Naive thymus-derived CD8-positive, alpha-beta T cell (primary cell): ENCODE results near the gene UBAC2. TPM values are rescaled to one million over a fixed set of nuclear protein-coding genes. Genes with fewer than 3 reads are reported as not detected.

Source experiments
- ATAC-seq, 2 donors: fragments of 150-1000 bp; cut with Tn5 transposase in 1 of 2; sonication (Bioruptor Pico), chemical (Tn5 transposase) in 1 of 2; 1 replicate in 1 of 2; 2 replicates in 1 of 2; pipeline ENCODE4 v1.10.0; 2021; ENCODE audit warnings: mild to moderate bottlenecking in 2 of 2, moderate library complexity in 2 of 2
- POLR2A ChIA-PET: fragments of 350-600 bp; sonication (Branson Sonifier 250); formaldehyde crosslinking; loops from one replicate; lab custom pipeline; 2021; ENCODE audit warnings: antibody characterized with exemption; lab: Charles Lee
- DNase-seq, 10 donors: peaks; one replicate each; pipeline versions ENCODE4 v3.0.0 to v3.0.0-alpha.2; 2020 to 2022
- H3K27ac Mint-ChIP-seq, 10 donors: one replicate each; pipeline ENCODE4 v1.8.0; 2020 to 2022; ENCODE audit warnings: mild to moderate bottlenecking in 10 of 10, mixed read lengths in 10 of 10, moderate library complexity in 4 of 10, inconsistent platforms in 1 of 10
- H3K27me3 Mint-ChIP-seq, 5 donors: one replicate each; pipeline ENCODE4 v1.8.0; 2021 to 2022; ENCODE audit warnings: mixed read lengths in 5 of 5
- H3K36me3 Mint-ChIP-seq, 3 donors: one replicate each; pipeline ENCODE4 v1.8.0; 2020 to 2022; ENCODE audit warnings: mixed read lengths in 3 of 3, mild to moderate bottlenecking in 2 of 3, inconsistent platforms in 1 of 3
- H3K4me1 Mint-ChIP-seq, 4 donors: one replicate each; pipeline ENCODE4 v1.8.0; 2021 to 2022; ENCODE audit warnings: mixed read lengths in 4 of 4
- H3K4me3 Mint-ChIP-seq, 10 donors: one replicate each; pipeline ENCODE4 v1.8.0; 2020 to 2022; ENCODE audit warnings: mild to moderate bottlenecking in 10 of 10, mixed read lengths in 10 of 10, moderate library complexity in 6 of 10, inconsistent platforms in 1 of 10
- H3K9me3 Mint-ChIP-seq, 9 donors: one replicate each; pipeline ENCODE4 v1.8.0; 2020 to 2022; ENCODE audit warnings: mixed read lengths in 9 of 9, mild to moderate bottlenecking in 3 of 9, inconsistent platforms in 1 of 9, moderate library complexity in 1 of 9
- polyA plus RNA-seq, 3 donors: library from polyadenylated mRNA; unstranded; fragments of 300-500 nt; fragmentation: Illumina TruSeq; gene quantifications; one replicate each; pipeline ENCODE4 v1.2.3, GENCODE V29; 2021
- total RNA-seq, 8 experiments: library from RNA in 2 of 8; stranded (reverse) in 2 of 8; gene quantifications; one replicate each; pipeline ENCODE4 v1.2.3 and lab custom pipeline; 2021 to 2026

The UBAC2 gene
- total and polyA plus RNA-seq, 5 experiments from 2014 or later: 105 to 178 (median 160) TPM

GRCh38 chr13:99379856-99380801, 179.5 kb downstream of the UBAC2 start:
- peak overlapping the region; percentile 96 to 100 (median 98) for H3K27ac Mint-ChIP-seq
- H3K4me1 Mint-ChIP-seq: peaks cover 52 to 97% (median 91%) of the 10 kb centered on the region in 4 donors
- peaks cover 0 to 29% (median 22%) of the 10 kb centered on the region in 3 donors for H3K36me3 Mint-ChIP-seq

DNA sequence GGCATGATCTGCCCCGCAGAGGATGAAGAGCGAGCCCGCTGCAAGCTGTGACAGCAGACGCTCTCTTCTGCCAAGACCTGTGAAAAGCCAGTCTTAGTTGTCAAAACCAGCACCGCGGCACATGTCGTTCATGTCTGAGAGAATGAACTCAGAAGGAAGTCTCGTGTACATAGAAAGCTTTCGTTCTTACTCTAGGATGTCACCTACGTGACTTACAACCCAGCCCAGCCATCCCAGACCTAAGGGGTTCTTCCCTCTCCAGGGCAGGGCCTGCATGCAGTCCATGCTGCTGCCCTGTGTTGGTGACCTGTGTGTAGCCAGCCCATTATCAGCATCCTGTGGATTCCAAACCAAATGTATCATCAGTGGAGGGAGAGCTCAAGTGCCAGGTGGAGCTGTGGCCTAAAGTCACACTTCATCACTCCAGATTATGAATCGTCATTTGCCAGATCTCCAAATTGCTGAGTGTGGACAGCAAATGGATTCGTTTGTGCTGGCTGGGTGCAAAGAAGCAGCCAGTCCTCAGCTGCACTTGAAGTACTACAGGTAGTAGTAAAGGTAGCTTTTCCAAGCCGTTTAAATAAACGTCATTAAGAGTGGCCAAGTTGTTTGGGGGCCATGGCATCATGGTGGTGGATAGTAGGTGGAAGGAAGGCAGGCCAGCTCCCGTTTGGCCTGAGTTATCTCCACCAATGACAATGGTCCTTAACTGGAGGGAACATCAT, 180.4 kb downstream of the UBAC2 start:
- peak overlapping the region; percentile 20 to 84 (median 76) for H3K4me3 Mint-ChIP-seq
- POLR2A ChIA-PET: interaction anchor here (0.8 to 8.5 kb wide), 15 partner anchors 8 to 295 kb away, joined by 3 to 138 read pairs (median 6); no protein-coding TSS in a partner anchor

More at GRCh38 chr13:99379856-99380801, 179.5 kb downstream of the UBAC2 start:
- POLR2A ChIA-PET: interaction anchor here (0.9 to 8.5 kb wide), 11 partner anchors 7 to 294 kb away, joined by 3 to 138 read pairs (median 6); no protein-coding TSS in a partner anchor
- DNase-seq (no peak), ATAC-seq (no peak)
- Mint-ChIP-seq H3K27me3 (no peaks in the 10 kb centered on the region), H3K4me3 (peak overlapping the region in 8 of 10 donors; percentile 5 to 84 (median 74)), H3K9me3 (no peaks in the 10 kb centered on the region)

GRCh38 chr13:99381766-99382165, 181.1 kb downstream of the UBAC2 start:
- POLR2A ChIA-PET: interaction anchor here (0.8 to 8.5 kb wide), 11 partner anchors 9 to 115 kb away, joined by 3 to 138 read pairs (median 7); no protein-coding TSS in a partner anchor
- ATAC-seq (no peak), DNase-seq (no peak)
- Mint-ChIP-seq H3K27ac (peak overlapping the region; percentile 96 to 100 (median 98)), H3K9me3 (no peaks in the 10 kb centered on the region), H3K27me3 (no peaks in the 10 kb centered on the region), H3K36me3 (peaks cover 0 to 35% (median 22%) of the 10 kb centered on the region in 3 donors), H3K4me1 (peaks cover 45 to 97% (median 91%) of the 10 kb centered on the region in 4 donors), H3K4me3 (peak overlapping the region in 9 of 10 donors; percentile 26 to 84 (median 75))

More for the DNA sequence above, 180.4 kb downstream of the UBAC2 start:
- no peaks in the 10 kb centered on the region for H3K27me3 Mint-ChIP-seq
- H3K9me3 Mint-ChIP-seq: no peaks in the 10 kb centered on the region
- peak overlapping the region; percentile 96 to 100 (median 98) for H3K27ac Mint-ChIP-seq
- peaks cover 49 to 97% (median 91%) of the 10 kb centered on the region in 4 donors for H3K4me1 Mint-ChIP-seq
- peak in 6 of 10 donors; percentile 53 to 67 (median 60) for DNase-seq
- H3K36me3 Mint-ChIP-seq: peaks cover 0 to 35% (median 23%) of the 10 kb centered on the region in 3 donors
- ATAC-seq: peak; percentile 26 to 36

- H3K36me3 Mint-ChIP-seq: peaks cover 4 to 32% (median 20%) of the 10 kb centered on the region in 3 donors
- peak overlapping the region; percentile 2 to 84 (median 75) for H3K4me3 Mint-ChIP-seq
- DNase-seq: peak in 8 of 10 donors; percentile 31 to 70 (median 61)
- POLR2A ChIA-PET: interaction anchor here (0.8 to 8.5 kb wide), 20 partner anchors 9 to 180 kb away, joined by 3 to 138 read pairs (median 7); partner anchors contain the start of gene GPR183
- no peaks in the 10 kb centered on the region for H3K9me3 Mint-ChIP-seq
- peaks cover 46 to 97% (median 91%) of the 10 kb centered on the region in 4 donors for H3K4me1 Mint-ChIP-seq
- H3K27me3 Mint-ChIP-seq: no peaks in the 10 kb centered on the region
- ATAC-seq: peak; percentile 34 to 44
- peak overlapping the region; percentile 96 to 100 (median 98) for H3K27ac Mint-ChIP-seq
Observed at GRCh38 chr13:99382428-99383133, 181.9 kb downstream of the UBAC2 start.

DNA sequence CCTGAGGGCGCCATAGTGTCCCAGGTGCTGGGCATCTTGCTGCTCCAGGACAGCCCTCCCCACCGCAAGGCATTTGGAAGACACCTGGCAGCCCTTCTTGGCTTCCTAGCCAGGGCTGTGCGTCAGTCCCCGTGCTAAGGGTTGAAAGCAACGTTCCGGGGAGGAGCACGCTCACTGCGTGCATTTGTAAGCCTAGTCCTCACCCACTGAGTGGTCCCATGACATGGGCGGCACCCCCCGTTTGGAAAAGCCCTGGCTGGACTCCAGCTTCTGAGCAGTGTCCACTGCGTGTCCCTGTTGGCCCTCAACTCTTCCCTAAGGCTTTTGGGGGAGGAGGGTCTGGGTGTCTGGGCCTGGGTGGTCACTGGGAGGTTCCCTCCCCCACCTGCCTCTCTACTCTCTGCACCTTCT, 182.9 kb downstream of the UBAC2 start:
- Mint-ChIP-seq H3K36me3 (peaks cover 4 to 25% (median 13%) of the 10 kb centered on the region in 3 donors), H3K4me1 (peaks cover 49 to 99% (median 95%) of the 10 kb centered on the region in 4 donors), H3K27me3 (no peaks in the 10 kb centered on the region), H3K27ac (peak overlapping the region; percentile 96 to 100 (median 98)), H3K4me3 (peak overlapping the region; percentile 2 to 84 (median 75)), H3K9me3 (no peaks in the 10 kb centered on the region)
- POLR2A ChIA-PET: interaction anchor here (0.8 to 8.5 kb wide), 16 partner anchors 10 to 181 kb away, joined by 3 to 138 read pairs (median 8); partner anchors contain the start of gene GPR183
- ATAC-seq: peak; percentile 7 to 31
- DNase-seq: peak in 6 of 10 donors; percentile 31 to 52 (median 43)

DNA sequence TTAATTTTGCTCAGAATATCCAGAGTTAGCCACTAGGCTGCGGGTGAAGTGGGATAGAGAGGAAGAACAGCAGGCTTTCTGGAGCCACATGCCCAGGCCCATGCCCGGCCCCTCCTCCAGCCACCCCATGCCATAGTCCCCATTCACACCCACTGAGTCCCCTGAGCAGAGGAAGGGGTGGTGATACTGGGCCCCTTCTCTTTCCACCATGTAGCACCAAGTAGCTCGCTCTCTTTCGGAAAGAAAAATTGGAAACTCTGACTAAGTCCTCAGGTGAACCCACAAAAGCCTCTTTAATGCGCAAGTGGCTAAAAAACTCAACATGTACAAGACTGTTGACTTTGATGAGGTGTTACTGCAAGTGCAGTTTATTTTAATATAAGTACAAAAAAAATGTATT, 183.3 kb downstream of the UBAC2 start:
- DNase-seq: peak in 4 of 10 donors; percentile 22 to 59 (median 32)
- peak; percentile 36 to 46 for ATAC-seq
- Mint-ChIP-seq H3K4me1 (peaks cover 49 to 97% (median 95%) of the 10 kb centered on the region in 4 donors), H3K27me3 (no peaks in the 10 kb centered on the region), H3K9me3 (no peaks in the 10 kb centered on the region), H3K27ac (peak overlapping the region; percentile 96 to 100 (median 98)), H3K4me3 (peak overlapping the region; percentile 4 to 84 (median 68)), H3K36me3 (peaks cover 4 to 21% (median 10%) of the 10 kb centered on the region in 3 donors)
- POLR2A ChIA-PET: interaction anchor here (0.5 to 8.5 kb wide), 11 partner anchors 11 to 181 kb away, joined by 3 to 138 read pairs (median 16); no protein-coding TSS in a partner anchor

GRCh38 chr13:99384468-99384867, 183.8 kb downstream of the UBAC2 start:
- POLR2A ChIA-PET: interaction anchor here (0.5 to 8.5 kb wide), 11 partner anchors 11 to 141 kb away, joined by 3 to 138 read pairs (median 16); no protein-coding TSS in a partner anchor
- Mint-ChIP-seq H3K4me3 (peak overlapping the region in 7 of 10 donors; percentile 52 to 84 (median 75)), H3K27me3 (no peaks in the 10 kb centered on the region), H3K4me1 (peaks cover 51 to 97% (median 93%) of the 10 kb centered on the region in 4 donors), H3K27ac (peak overlapping the region; percentile 96 to 100 (median 98)), H3K36me3 (peaks cover 4 to 16% (median 7%) of the 10 kb centered on the region in 3 donors), H3K9me3 (no peaks in the 10 kb centered on the region)
- ATAC-seq (peak; percentile 48 to 76), DNase-seq (peak in 8 of 10 donors; percentile 36 to 85 (median 79))

GRCh38 chr13:99385161-99385560, 184.5 kb downstream of the UBAC2 start:
- Mint-ChIP-seq H3K9me3 (no peaks in the 10 kb centered on the region), H3K4me3 (peak overlapping the region in 6 of 10 donors; percentile 12 to 84 (median 46)), H3K27me3 (no peaks in the 10 kb centered on the region), H3K4me1 (peaks cover 48 to 92% (median 87%) of the 10 kb centered on the region in 4 donors), H3K27ac (peak overlapping the region; percentile 96 to 100 (median 98)), H3K36me3 (peaks cover 4 to 13% (median 4%) of the 10 kb centered on the region in 3 donors)
- ATAC-seq (no peak), DNase-seq (peak in 1 of 10 donors; percentile 19)
- POLR2A ChIA-PET: interaction anchor here (0.9 to 8.5 kb wide), 8 partner anchors 12 to 142 kb away, joined by 3 to 138 read pairs (median 46); no protein-coding TSS in a partner anchor

GRCh38 chr13:99385940-99386339, 185.3 kb downstream of the UBAC2 start:
- peaks cover 42 to 84% (median 80%) of the 10 kb centered on the region in 4 donors for H3K4me1 Mint-ChIP-seq
- DNase-seq: no peak
- H3K27me3 Mint-ChIP-seq: no peaks in the 10 kb centered on the region
- peak overlapping the region in 7 of 10 donors; percentile 4 to 66 (median 20) for H3K4me3 Mint-ChIP-seq
- peak overlapping the region; percentile 96 to 100 (median 98) for H3K27ac Mint-ChIP-seq
- POLR2A ChIA-PET: interaction anchor here (4.7 to 8.5 kb wide), 4 partner anchors 13 to 49 kb away, joined by 46 to 138 read pairs (median 76); no protein-coding TSS in a partner anchor
- H3K36me3 Mint-ChIP-seq: peaks cover 4 to 13% (median 4%) of the 10 kb centered on the region in 3 donors
- no peaks in the 10 kb centered on the region for H3K9me3 Mint-ChIP-seq
- no peak for ATAC-seq

- DNase-seq (no peak), ATAC-seq (no peak)
- Mint-ChIP-seq H3K9me3 (no peaks in the 10 kb centered on the region), H3K4me1 (peaks cover 37 to 79% (median 74%) of the 10 kb centered on the region in 4 donors), H3K27ac (peak overlapping the region; percentile 96 to 100 (median 98)), H3K36me3 (peaks cover 4 to 13% (median 4%) of the 10 kb centered on the region in 3 donors), H3K27me3 (no peaks in the 10 kb centered on the region), H3K4me3 (peak overlapping the region in 3 of 10 donors; percentile 11 to 38 (median 13))
- POLR2A ChIA-PET: interaction anchor here (1.1 to 8.5 kb wide), 6 partner anchors 13 to 117 kb away, joined by 3 to 138 read pairs (median 26); no protein-coding TSS in a partner anchor
Observed at GRCh38 chr13:99386495-99386894, 185.8 kb downstream of the UBAC2 start.
